SK-N-SH (cell line): ENCODE results near the gene CACNA1E. TPM values are rescaled to one million over a fixed set of nuclear protein-coding genes. Genes with fewer than 3 reads are reported as not detected.
"Not testable (repeated sequence)": the region's sequence is repeated elsewhere in the genome, so short reads cannot be mapped to it uniquely, and the experiment has no call there.

ENCODE experiments used
- CTCF ChIA-PET: fragments of 300-600, 350-600 bp; formaldehyde crosslinking; extraction: SDS; loops from one replicate; lab custom pipeline; 2021; lab: Yijun Ruan, JAX
- POLR2A ChIA-PET: fragments of 350-600 bp; sonication (Branson Sonifier 250); formaldehyde crosslinking; extraction: SDS; loops from one replicate; lab custom pipeline; 2020; ENCODE audit warnings: antibody characterized with exemption, inconsistent platforms; lab: Yijun Ruan, JAX
- DNase-seq: peaks from one replicate; pipeline ENCODE4 v3.0.0; 2012
- H2AFZ ChIP-seq: fragments of 200-600 bp; sonication (generic); 2 replicates; pipeline ENCODE4 v1.8.1; 2016; ENCODE audit warnings: antibody characterized with exemption, mild to moderate bottlenecking, low read depth
- H3F3A ChIP-seq: fragments of 200-600 bp; sonication (generic); replicated peaks from 2 replicates; pipeline ENCODE3; 2016; ENCODE audit warnings: antibody characterized with exemption, mild to moderate bottlenecking; ENCODE audit not compliant: insufficient read depth
- H3K27ac ChIP-seq, 2 experiments: fragments of 200-500 bp in 1 of 2; fragments of 200-600 bp in 1 of 2; sonication (Bioruptor generic) in 1 of 2; sonication (generic), shearing (Covaris generic) in 1 of 2; 2 replicates each; pipeline versions ENCODE4 v1.5.1 to v1.6.1; 2014 to 2016; ENCODE audit warnings: low read depth in 2 of 2, inconsistent platforms in 1 of 2, low read length in 1 of 2, mild to moderate bottlenecking in 1 of 2, mixed read lengths in 1 of 2
- H3K27me3 ChIP-seq: fragments of 200-600 bp; sonication (generic), shearing (Covaris generic); 2 replicates; pipeline ENCODE4 v1.6.1; 2016; ENCODE audit warnings: mixed run types; ENCODE audit not compliant: insufficient read depth
- H3K36me3 ChIP-seq, 2 experiments: fragments of 200-500 bp in 1 of 2; fragments of 200-600 bp in 1 of 2; sonication (Bioruptor generic) in 1 of 2; sonication (generic) in 1 of 2; replicated peaks in 1 of 2; 2 replicates each; pipeline versions ENCODE3 to v1.5.1; 2014 to 2016; ENCODE audit warnings: low read length in 1 of 2, mild to moderate bottlenecking in 1 of 2; ENCODE audit not compliant: insufficient read depth in 2 of 2, control insufficient read depth in 1 of 2
- H3K4me1 ChIP-seq, 2 experiments: fragments of 200-500 bp in 1 of 2; fragments of 200-600 bp in 1 of 2; sonication (Bioruptor generic) in 1 of 2; sonication (generic), shearing (Covaris generic) in 1 of 2; 2 replicates each; pipeline versions ENCODE4 v1.5.1 to v1.6.1; 2014 to 2016; ENCODE audit warnings: low read depth in 1 of 2, low read length in 1 of 2, mixed run types in 1 of 2; ENCODE audit not compliant: insufficient read depth in 2 of 2, control insufficient read depth in 1 of 2
- H3K4me2 ChIP-seq: fragments of 200-600 bp; sonication (generic), shearing (Covaris generic); 2 replicates; pipeline ENCODE4 v1.6.1; 2017; ENCODE audit warnings: mixed run types
- H3K4me3 ChIP-seq, 2 experiments: fragments of 200-500 bp in 1 of 2; fragments of 200-600 bp in 1 of 2; sonication (Bioruptor generic) in 1 of 2; sonication (generic), shearing (Covaris generic) in 1 of 2; 2 replicates each; pipeline versions ENCODE4 v1.5.1 to v1.8.1; 2014 to 2016; ENCODE audit warnings: low read depth in 2 of 2, inconsistent platforms in 1 of 2, low read length in 1 of 2, mild to moderate bottlenecking in 1 of 2, mixed read lengths in 1 of 2, moderate library complexity in 1 of 2
- H3K79me2 ChIP-seq: fragments of 200-600 bp; sonication (generic); 2 replicates; pipeline ENCODE4 v1.8.1; 2017; ENCODE audit warnings: mild to moderate bottlenecking; ENCODE audit not compliant: insufficient read depth
- H3K9ac ChIP-seq: fragments of 200-600 bp; sonication (generic); 2 replicates; pipeline ENCODE4 v1.6.1; 2017; ENCODE audit warnings: mixed run types
- H3K9me2 ChIP-seq: fragments of 200-600 bp; sonication (generic); 2 replicates; pipeline ENCODE4 v1.6.1; 2017; ENCODE audit warnings: mixed run types
- H3K9me3 ChIP-seq: fragments of 200-600 bp; sonication (generic); 2 replicates; pipeline ENCODE4 v1.6.1; 2017; ENCODE audit warnings: mixed run types, mild to moderate bottlenecking, moderate library complexity
- H4K20me1 ChIP-seq: fragments of 200-600 bp; sonication (generic); 2 replicates; pipeline ENCODE4 v1.6.1; 2017; ENCODE audit warnings: mild to moderate bottlenecking, mixed run types; ENCODE audit not compliant: insufficient read depth
- EZH2phosphoT487 ChIP-seq: fragments of 200-600 bp; sonication (generic); IDR thresholded peaks from 2 replicates; pipeline ENCODE4 v1.6.1; 2017; ENCODE audit warnings: low read depth, mixed run types, mild to moderate bottlenecking, antibody characterized with exemption, moderate library complexity, borderline replicate concordance
- FOSL2 ChIP-seq: IDR thresholded peaks from 2 replicates; pipeline ENCODE4 v1.4.0; 2012; ENCODE audit warnings: low read depth, mild to moderate bottlenecking, moderate library complexity, borderline replicate concordance
- FOXJ3 ChIP-seq: sonication (generic); formaldehyde crosslinking; IDR thresholded peaks from 2 replicates; pipeline ENCODE4 v1.5.1; 2020; ENCODE audit warnings: mild to moderate bottlenecking, missing genetic modification reagents
- MXI1 ChIP-seq: IDR thresholded peaks from 2 replicates; pipeline ENCODE4 v1.6.1; 2012; ENCODE audit warnings: mild to moderate bottlenecking, low read depth, low read length, improper control_type of control experiment
- NFIC ChIP-seq: IDR thresholded peaks from 2 replicates; pipeline ENCODE4 v1.4.0; 2012; ENCODE audit warnings: borderline replicate concordance
- POLR2AphosphoS5 ChIP-seq: IDR thresholded peaks from 2 replicates; pipeline ENCODE4 v1.6.1; 2012; ENCODE audit warnings: low read depth, low read length
- RAD21 ChIP-seq: IDR thresholded peaks from 2 replicates; pipeline ENCODE4 v1.6.1; 2012; ENCODE audit warnings: mild to moderate bottlenecking, low read length
- RFX5 ChIP-seq: IDR thresholded peaks from 2 replicates; pipeline ENCODE4 v1.6.1; 2012; ENCODE audit warnings: mild to moderate bottlenecking, improper control_type of control experiment, low read length
- RXRA ChIP-seq: IDR thresholded peaks from 2 replicates; pipeline ENCODE4 v1.4.0; 2012; ENCODE audit warnings: low read depth, mild to moderate bottlenecking, borderline replicate concordance
- SIN3A ChIP-seq: IDR thresholded peaks from 2 replicates; pipeline ENCODE4 v1.6.1; 2012; ENCODE audit warnings: low read depth, mild to moderate bottlenecking, low read length, moderate library complexity, borderline replicate concordance
- TEAD4 ChIP-seq: IDR thresholded peaks from 2 replicates; pipeline ENCODE4 v1.4.0; 2012; ENCODE audit warnings: mild to moderate bottlenecking, borderline replicate concordance; ENCODE audit not compliant: insufficient read depth
- WGBS: methylation state at CpG from one replicate; pipeline ENCODE4 v1.1.6; 2017; ENCODE audit warnings: low lambda C conversion rate; 5-methylcytosine and 5-hydroxymethylcytosine counted together
- polyA plus RNA-seq, 3 experiments: library from polyadenylated mRNA; depleted of rRNA; stranded (reverse); fragments of >200 nt; gene quantifications; 2 replicates each; pipeline ENCODE4 v1.2.3, GENCODE V29; 2012
- TF ChIP-seq, protein P1 (sequence below): fragments of 200-600 bp; sonication (generic); IDR thresholded peaks from 2 replicates; pipeline ENCODE4 v1.6.1; 2017; ENCODE audit warnings: antibody characterized with exemption, mild to moderate bottlenecking, moderate library complexity
- TF ChIP-seq, protein P2 (sequence below): IDR thresholded peaks from 2 replicates; pipeline ENCODE4 v1.4.0; 2012; ENCODE audit warnings: low read depth, borderline replicate concordance
- TF ChIP-seq, protein P3 (sequence below): IDR thresholded peaks from 2 replicates; pipeline ENCODE4 v1.6.1; 2012; ENCODE audit warnings: mild to moderate bottlenecking, low read depth, low read length, moderate library complexity
- TF ChIP-seq, protein P4 (sequence below): IDR thresholded peaks from 2 replicates; pipeline ENCODE4 v1.4.0; 2012; ENCODE audit warnings: low read depth, borderline replicate concordance
- TF ChIP-seq, protein P5 (sequence below): fragments of 150-350 bp; IDR thresholded peaks from 2 replicates; pipeline ENCODE4 v1.6.1; 2016; ENCODE audit warnings: mild to moderate bottlenecking, low read depth, low read length

CACNA1E gene
- polyA plus RNA-seq, 1 of the 3 experiments (the other 2 are of a cell fraction) = not detected

DNA sequence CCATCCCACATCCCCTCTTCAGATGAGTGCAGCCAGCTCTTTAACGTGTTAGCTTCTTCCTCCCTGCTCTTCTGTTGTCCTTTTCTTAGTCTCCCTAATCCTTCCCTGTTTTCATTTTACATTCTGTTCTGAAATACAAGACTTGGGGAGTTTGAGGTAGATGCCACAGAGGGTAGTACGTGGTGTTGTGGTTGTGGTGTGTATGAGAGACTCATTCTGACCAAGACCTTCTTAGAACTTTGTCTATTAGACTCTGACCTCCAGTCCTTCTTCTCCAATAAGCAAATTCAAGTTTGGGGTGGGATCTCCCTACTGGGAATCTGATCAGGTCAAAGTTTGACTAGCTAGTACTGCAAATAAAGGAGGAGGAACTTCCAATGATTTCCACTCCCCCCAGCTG lies 39.5 kb downstream of the CACNA1E start (continued):
- TF ChIP-seq, protein P1, sequence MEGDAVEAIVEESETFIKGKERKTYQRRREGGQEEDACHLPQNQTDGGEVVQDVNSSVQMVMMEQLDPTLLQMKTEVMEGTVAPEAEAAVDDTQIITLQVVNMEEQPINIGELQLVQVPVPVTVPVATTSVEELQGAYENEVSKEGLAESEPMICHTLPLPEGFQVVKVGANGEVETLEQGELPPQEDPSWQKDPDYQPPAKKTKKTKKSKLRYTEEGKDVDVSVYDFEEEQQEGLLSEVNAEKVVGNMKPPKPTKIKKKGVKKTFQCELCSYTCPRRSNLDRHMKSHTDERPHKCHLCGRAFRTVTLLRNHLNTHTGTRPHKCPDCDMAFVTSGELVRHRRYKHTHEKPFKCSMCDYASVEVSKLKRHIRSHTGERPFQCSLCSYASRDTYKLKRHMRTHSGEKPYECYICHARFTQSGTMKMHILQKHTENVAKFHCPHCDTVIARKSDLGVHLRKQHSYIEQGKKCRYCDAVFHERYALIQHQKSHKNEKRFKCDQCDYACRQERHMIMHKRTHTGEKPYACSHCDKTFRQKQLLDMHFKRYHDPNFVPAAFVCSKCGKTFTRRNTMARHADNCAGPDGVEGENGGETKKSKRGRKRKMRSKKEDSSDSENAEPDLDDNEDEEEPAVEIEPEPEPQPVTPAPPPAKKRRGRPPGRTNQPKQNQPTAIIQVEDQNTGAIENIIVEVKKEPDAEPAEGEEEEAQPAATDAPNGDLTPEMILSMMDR = no peak
- TF ChIP-seq MXI1 (no peak), EZH2phosphoT487 (no peak)

DNA sequence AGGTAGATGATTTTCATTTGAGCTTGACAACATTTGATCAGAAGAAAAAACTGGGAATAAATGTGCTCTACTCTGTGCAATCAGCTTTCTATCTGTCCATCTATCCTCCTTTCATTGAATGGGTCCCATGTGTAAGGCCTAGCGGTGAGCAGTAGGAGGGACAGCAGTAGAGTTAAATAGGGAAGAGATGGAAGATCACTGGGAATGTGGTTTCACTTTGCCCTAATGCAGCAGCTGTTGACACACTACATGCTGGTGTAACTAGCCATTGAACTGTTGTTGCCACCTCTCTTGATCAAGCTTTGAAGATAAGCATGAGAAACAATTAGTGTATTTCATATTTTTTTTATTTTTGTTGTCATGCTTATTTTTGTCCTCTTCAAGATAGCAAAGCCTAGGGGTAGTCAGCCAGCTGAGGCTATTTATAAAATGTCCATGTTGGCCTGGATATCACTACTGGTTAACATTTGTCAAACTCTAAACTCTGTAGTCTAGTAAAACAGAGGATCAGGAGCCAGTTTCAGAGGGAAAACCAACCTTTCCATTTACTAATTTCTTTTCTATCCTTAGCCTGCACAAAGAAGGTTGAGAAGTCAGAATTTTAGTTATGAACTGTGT lies 41.9 kb downstream of the CACNA1E start:
- POLR2A ChIA-PET = no interaction called here
- WGBS = 18% methylated on average over 1 of the region's 1 CpG
- Histone ChIP-seq H3K4me3 (no peak overlapping the region), H3F3A (no peaks in the 10 kb centered on the region), H3K4me1 (no peaks in the 10 kb centered on the region), H4K20me1 (no peaks in the 10 kb centered on the region), H2AFZ (no peak overlapping the region), H3K79me2 (no peaks in the 10 kb centered on the region), H3K9me3 (no peaks in the 10 kb centered on the region), H3K9ac (no peak overlapping the region), H3K9me2 (no peaks in the 10 kb centered on the region), H3K4me2 (no peak overlapping the region), H3K36me3 (no peaks in the 10 kb centered on the region), H3K27ac (no peak overlapping the region), H3K27me3 (no peaks in the 10 kb centered on the region)
- DNase-seq = no peak
- TF ChIP-seq, protein P2, sequence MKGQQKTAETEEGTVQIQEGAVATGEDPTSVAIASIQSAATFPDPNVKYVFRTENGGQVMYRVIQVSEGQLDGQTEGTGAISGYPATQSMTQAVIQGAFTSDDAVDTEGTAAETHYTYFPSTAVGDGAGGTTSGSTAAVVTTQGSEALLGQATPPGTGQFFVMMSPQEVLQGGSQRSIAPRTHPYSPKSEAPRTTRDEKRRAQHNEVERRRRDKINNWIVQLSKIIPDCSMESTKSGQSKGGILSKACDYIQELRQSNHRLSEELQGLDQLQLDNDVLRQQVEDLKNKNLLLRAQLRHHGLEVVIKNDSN = no peak
- TF ChIP-seq RAD21 = no peak
- no peak for TF ChIP-seq RFX5
- TF ChIP-seq FOXJ3 = no peak
- TF ChIP-seq, protein P3, sequence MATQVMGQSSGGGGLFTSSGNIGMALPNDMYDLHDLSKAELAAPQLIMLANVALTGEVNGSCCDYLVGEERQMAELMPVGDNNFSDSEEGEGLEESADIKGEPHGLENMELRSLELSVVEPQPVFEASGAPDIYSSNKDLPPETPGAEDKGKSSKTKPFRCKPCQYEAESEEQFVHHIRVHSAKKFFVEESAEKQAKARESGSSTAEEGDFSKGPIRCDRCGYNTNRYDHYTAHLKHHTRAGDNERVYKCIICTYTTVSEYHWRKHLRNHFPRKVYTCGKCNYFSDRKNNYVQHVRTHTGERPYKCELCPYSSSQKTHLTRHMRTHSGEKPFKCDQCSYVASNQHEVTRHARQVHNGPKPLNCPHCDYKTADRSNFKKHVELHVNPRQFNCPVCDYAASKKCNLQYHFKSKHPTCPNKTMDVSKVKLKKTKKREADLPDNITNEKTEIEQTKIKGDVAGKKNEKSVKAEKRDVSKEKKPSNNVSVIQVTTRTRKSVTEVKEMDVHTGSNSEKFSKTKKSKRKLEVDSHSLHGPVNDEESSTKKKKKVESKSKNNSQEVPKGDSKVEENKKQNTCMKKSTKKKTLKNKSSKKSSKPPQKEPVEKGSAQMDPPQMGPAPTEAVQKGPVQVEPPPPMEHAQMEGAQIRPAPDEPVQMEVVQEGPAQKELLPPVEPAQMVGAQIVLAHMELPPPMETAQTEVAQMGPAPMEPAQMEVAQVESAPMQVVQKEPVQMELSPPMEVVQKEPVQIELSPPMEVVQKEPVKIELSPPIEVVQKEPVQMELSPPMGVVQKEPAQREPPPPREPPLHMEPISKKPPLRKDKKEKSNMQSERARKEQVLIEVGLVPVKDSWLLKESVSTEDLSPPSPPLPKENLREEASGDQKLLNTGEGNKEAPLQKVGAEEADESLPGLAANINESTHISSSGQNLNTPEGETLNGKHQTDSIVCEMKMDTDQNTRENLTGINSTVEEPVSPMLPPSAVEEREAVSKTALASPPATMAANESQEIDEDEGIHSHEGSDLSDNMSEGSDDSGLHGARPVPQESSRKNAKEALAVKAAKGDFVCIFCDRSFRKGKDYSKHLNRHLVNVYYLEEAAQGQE = no peak
- TF ChIP-seq, protein P4, sequence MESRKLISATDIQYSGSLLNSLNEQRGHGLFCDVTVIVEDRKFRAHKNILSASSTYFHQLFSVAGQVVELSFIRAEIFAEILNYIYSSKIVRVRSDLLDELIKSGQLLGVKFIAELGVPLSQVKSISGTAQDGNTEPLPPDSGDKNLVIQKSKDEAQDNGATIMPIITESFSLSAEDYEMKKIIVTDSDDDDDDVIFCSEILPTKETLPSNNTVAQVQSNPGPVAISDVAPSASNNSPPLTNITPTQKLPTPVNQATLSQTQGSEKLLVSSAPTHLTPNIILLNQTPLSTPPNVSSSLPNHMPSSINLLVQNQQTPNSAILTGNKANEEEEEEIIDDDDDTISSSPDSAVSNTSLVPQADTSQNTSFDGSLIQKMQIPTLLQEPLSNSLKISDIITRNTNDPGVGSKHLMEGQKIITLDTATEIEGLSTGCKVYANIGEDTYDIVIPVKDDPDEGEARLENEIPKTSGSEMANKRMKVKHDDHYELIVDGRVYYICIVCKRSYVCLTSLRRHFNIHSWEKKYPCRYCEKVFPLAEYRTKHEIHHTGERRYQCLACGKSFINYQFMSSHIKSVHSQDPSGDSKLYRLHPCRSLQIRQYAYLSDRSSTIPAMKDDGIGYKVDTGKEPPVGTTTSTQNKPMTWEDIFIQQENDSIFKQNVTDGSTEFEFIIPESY = no peak
- TF ChIP-seq FOSL2 = no peak
- no peak for TF ChIP-seq POLR2AphosphoS5
- TF ChIP-seq RXRA = no peak
- no peak for TF ChIP-seq SIN3A
- TF ChIP-seq EZH2phosphoT487 = no peak
- no peak for TF ChIP-seq NFIC
- TF ChIP-seq, protein P5, sequence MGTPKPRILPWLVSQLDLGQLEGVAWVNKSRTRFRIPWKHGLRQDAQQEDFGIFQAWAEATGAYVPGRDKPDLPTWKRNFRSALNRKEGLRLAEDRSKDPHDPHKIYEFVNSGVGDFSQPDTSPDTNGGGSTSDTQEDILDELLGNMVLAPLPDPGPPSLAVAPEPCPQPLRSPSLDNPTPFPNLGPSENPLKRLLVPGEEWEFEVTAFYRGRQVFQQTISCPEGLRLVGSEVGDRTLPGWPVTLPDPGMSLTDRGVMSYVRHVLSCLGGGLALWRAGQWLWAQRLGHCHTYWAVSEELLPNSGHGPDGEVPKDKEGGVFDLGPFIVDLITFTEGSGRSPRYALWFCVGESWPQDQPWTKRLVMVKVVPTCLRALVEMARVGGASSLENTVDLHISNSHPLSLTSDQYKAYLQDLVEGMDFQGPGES = no peak
- TF ChIP-seq TEAD4 = no peak
- CTCF ChIA-PET = interaction anchor here (2.1 kb wide), 1 partner anchor 21 kb away, joined by 6 read pairs; no protein-coding TSS in a partner anchor

DNA sequence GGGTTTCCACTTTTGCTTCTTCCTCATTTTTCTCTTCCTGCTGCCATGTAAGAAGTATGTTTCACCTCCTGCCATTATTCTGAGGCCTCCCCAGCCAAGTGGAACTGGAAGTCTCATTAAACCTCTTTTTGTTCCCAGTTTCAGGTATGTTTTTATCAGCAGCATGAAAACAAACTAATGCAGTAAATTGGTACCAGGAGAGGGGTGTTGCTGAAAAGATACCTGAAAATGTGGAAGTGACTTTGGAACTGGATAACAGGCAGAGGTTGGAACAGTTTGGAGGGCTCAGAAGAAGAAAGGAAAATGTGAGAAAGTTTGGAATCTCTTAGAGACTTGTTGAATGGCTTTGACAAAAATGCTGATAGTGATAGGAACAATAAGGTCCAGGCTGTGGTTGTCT lies 44.9 kb downstream of the CACNA1E start:
- POLR2A ChIA-PET, DNase-seq, H3K4me3 ChIP-seq: not testable (repeated sequence)

More for the DNA sequence above, 44.9 kb downstream of the CACNA1E start:
- H3K9me2 ChIP-seq, H3K27me3 ChIP-seq, H3K4me1 ChIP-seq, H3F3A ChIP-seq, H3K4me2 ChIP-seq, CTCF ChIA-PET, H3K9ac ChIP-seq, H3K9me3 ChIP-seq, H3K79me2 ChIP-seq, H4K20me1 ChIP-seq, H3K36me3 ChIP-seq, H2AFZ ChIP-seq, H3K27ac ChIP-seq: not testable (repeated sequence)
